Upper lobe of left lung (tissue), 6 donors: ENCODE results near the gene DENND1A. TPM values are rescaled to one million over a fixed set of nuclear protein-coding genes. Genes with fewer than 3 reads are reported as not detected.

Experiments used
- ATAC-seq, 2 donors: fragments of 200-7000 bp; cut with Tn5 transposase; one replicate each; pipeline ENCODE4 v1.9.1; 2022; ENCODE audit warnings: mild to moderate bottlenecking in 2 of 2, moderate library complexity in 2 of 2; ENCODE audit not compliant: low FRiP score in 2 of 2
- DNase-seq, 2 donors: peaks; one replicate each; pipeline ENCODE4 v3.0.0-alpha.2; 2019 to 2020
- H3K27ac ChIP-seq, 4 donors: fragments of 200-600 bp; sonication (generic); one replicate each; pipeline ENCODE4 v1.5.1; 2016 to 2019
- H3K27me3 ChIP-seq, 4 donors: fragments of 200-600 bp; sonication (generic); one replicate each; pipeline ENCODE4 v1.5.1; 2017 to 2019
- H3K36me3 ChIP-seq, 4 donors: fragments of 200-600 bp; sonication (generic); one replicate each; pipeline ENCODE4 v1.5.1; 2016 to 2019
- H3K4me1 ChIP-seq, 4 donors: fragments of 200-600 bp; sonication (generic); one replicate each; pipeline ENCODE4 v1.5.1; 2018 to 2019
- H3K4me3 ChIP-seq, 4 donors: fragments of 200-600 bp; sonication (generic); one replicate each; pipeline ENCODE4 v1.5.1; 2017 to 2019; ENCODE audit warnings: mild to moderate bottlenecking in 2 of 4, moderate library complexity in 1 of 4
- H3K9me3 ChIP-seq, 4 donors: fragments of 200-600 bp; sonication (generic); one replicate each; pipeline ENCODE4 v1.5.1; 2018 to 2019
- EP300 ChIP-seq, 4 donors: sonication (generic); formaldehyde crosslinking; IDR thresholded peaks; one replicate each; pipeline ENCODE4 v1.5.1; 2017; ENCODE audit warnings: antibody characterized with exemption in 4 of 4, control low read depth in 2 of 4
- POLR2A ChIP-seq, 4 donors: fragments of 450-650 bp; IDR thresholded peaks; one replicate each; pipeline ENCODE4 v1.5.1; 2016 to 2017; ENCODE audit warnings: antibody characterized with exemption in 4 of 4, mild to moderate bottlenecking in 2 of 4
- POLR2AphosphoS5 ChIP-seq, 2 donors: sonication (generic); formaldehyde crosslinking; IDR thresholded peaks; one replicate each; pipeline ENCODE4 v1.5.1; 2017; ENCODE audit warnings: antibody characterized with exemption in 2 of 2
- WGBS, 2 donors: methylation state at CpG; one replicate each; pipeline ENCODE4 v1.1.5; 2017 to 2018; 5-methylcytosine and 5-hydroxymethylcytosine counted together
- total RNA-seq, 6 donors: library from RNA; depleted of rRNA in 4 of 6; stranded (reverse); fragments of >200 nt in 4 of 6; gene quantifications; one replicate each; pipeline versions ENCODE4 v1.1.0 to v1.2.1, GENCODE V29; 2016 to 2021
- TF ChIP-seq, protein P1 (sequence below), 6 experiments: fragments of 450-650 bp in 4 of 6; fragments of 200-600 bp in 2 of 6; sonication (generic) in 2 of 6; IDR thresholded peaks; one replicate each; pipeline ENCODE4 v1.5.1; 2016 to 2019; ENCODE audit warnings: antibody characterized with exemption in 6 of 6
- donor health status: DM: no; HTN: no; CAD: no; lungs with moderate emphysema.
- donor health status: DM: no; HTN: yes; CAD: no; lungs with severe emphysema.

DENND1A gene
- total RNA-seq, 6 donors from 2014 or later = 9.8 to 46.1 (median 16.0) TPM

DNA sequence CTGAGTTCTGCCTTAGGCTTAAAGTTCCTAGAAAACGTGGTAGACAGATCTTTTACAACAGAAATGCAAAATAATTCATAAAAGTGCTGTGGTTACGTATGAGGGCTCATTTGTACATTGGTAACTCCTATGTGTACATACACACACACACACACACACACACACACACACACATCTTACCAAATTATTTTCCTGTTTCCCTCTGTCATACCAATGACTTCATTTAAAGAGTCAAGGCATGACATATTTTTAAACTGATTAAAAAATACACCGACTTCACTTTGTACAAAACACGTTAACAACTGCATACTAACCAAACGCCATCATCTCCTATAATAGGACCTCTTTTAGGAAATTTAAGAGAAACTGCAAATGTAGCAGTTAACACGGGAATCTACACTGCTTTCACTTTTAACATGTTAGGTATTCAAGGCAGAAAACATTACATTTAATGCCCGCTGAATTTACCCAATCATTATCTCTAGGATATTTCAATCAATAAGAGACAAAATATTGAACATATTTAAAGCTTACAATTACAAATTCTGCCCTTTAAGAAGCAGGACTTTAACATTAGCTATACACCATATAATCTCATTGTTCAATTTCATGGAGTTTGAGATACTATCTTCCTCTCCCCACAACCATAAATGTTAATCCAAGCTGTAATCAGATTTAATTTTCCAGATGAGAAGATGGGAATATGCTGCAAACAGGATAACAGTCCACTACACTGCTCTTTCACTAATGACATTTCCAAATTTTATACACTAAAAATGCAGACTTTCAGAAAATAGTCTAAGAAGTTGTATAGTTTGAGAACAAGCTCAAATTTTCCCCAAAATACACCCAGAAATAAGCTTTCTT, 133.1 kb downstream of the DENND1A start:
- Histone ChIP-seq H3K27me3 (no peaks in the 10 kb centered on the region), H3K27ac (no peak overlapping the region), H3K4me3 (no peak overlapping the region), H3K4me1 (no peaks in the 10 kb centered on the region), H3K36me3 (no peaks in the 10 kb centered on the region), H3K9me3 (no peaks in the 10 kb centered on the region)
- DNase-seq = no peak
- WGBS, 2 donors = 52 to 68% methylated on average over 7 of the region's 7 CpGs
- no peak for TF ChIP-seq POLR2A (IDR thresholded peaks at IDR 0.05)
- TF ChIP-seq, protein P1, sequence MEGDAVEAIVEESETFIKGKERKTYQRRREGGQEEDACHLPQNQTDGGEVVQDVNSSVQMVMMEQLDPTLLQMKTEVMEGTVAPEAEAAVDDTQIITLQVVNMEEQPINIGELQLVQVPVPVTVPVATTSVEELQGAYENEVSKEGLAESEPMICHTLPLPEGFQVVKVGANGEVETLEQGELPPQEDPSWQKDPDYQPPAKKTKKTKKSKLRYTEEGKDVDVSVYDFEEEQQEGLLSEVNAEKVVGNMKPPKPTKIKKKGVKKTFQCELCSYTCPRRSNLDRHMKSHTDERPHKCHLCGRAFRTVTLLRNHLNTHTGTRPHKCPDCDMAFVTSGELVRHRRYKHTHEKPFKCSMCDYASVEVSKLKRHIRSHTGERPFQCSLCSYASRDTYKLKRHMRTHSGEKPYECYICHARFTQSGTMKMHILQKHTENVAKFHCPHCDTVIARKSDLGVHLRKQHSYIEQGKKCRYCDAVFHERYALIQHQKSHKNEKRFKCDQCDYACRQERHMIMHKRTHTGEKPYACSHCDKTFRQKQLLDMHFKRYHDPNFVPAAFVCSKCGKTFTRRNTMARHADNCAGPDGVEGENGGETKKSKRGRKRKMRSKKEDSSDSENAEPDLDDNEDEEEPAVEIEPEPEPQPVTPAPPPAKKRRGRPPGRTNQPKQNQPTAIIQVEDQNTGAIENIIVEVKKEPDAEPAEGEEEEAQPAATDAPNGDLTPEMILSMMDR (IDR thresholded peaks at IDR 0.05) = no peak
- no peak for TF ChIP-seq EP300 (IDR thresholded peaks at IDR 0.05)
- TF ChIP-seq POLR2AphosphoS5 (IDR thresholded peaks at IDR 0.05) = no peak
- ATAC-seq = no peak

DNA sequence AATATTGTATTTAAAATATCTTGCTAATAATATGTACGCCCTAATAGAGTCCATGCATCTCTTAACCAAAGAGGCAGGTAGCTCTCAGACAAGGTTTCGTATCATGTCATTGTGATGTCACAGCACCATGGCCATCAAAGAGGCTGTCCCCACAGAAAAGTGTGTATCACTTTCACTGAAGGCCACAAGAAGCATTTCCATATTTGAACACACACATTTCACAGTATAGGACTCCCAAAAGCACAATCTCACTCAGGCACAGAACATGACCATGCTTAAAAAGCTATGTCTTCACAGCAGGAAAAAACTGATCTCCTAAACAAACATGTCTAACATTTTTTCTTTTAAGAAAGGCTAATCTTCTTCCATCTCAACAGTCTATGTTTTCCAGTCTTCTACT, 133.8 kb downstream of the DENND1A start:
- no peak overlapping the region for H3K4me3 ChIP-seq
- no peaks in the 10 kb centered on the region for H3K27me3 ChIP-seq
- ATAC-seq (no peak), DNase-seq (no peak)
- no peaks in the 10 kb centered on the region for H3K4me1 ChIP-seq
- no peak overlapping the region for H3K27ac ChIP-seq
- no peaks in the 10 kb centered on the region for H3K9me3 ChIP-seq
- WGBS, 2 donors = 88 to 96% methylated on average over 2 of the region's 2 CpGs
- no peaks in the 10 kb centered on the region for H3K36me3 ChIP-seq
- TF ChIP-seq, protein P1 (IDR thresholded peaks at IDR 0.05) = no peak
- TF ChIP-seq EP300 (IDR thresholded peaks at IDR 0.05) (no peak), POLR2AphosphoS5 (IDR thresholded peaks at IDR 0.05) (no peak), POLR2A (IDR thresholded peaks at IDR 0.05) (no peak)

DNA sequence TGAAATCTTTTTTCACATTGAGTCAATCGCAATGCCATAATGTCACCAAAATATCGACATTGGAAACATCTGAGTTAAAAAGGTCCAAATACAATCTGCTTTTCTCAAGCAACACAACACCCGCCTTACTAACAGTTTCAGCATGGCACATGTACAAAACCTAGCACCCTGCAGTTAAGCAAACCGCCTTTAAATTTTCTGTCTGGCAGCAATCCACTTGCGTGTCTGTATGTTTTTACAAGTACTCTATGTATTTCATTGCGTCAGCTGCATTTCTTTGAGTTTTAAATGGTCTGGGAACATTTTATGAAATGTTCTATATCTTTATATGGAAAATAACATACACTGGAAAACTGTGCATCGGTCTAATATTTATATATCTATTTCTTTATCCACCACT, 134.6 kb downstream of the DENND1A start:
- no peak overlapping the region for H3K4me3 ChIP-seq
- no peaks in the 10 kb centered on the region for H3K9me3 ChIP-seq
- no peaks in the 10 kb centered on the region for H3K36me3 ChIP-seq
- TF ChIP-seq POLR2AphosphoS5 (IDR thresholded peaks at IDR 0.05) (no peak), EP300 (IDR thresholded peaks at IDR 0.05) (no peak), POLR2A (IDR thresholded peaks at IDR 0.05) (no peak)
- TF ChIP-seq, protein P1 (IDR thresholded peaks at IDR 0.05) = no peak
- ATAC-seq = no peak
- DNase-seq = no peak
- H3K27ac ChIP-seq = no peak overlapping the region
- 95 to 96% methylated on average over 7 of the region's 7 CpGs for WGBS, 2 donors
- no peaks in the 10 kb centered on the region for H3K4me1 ChIP-seq
- no peaks in the 10 kb centered on the region for H3K27me3 ChIP-seq

DNA sequence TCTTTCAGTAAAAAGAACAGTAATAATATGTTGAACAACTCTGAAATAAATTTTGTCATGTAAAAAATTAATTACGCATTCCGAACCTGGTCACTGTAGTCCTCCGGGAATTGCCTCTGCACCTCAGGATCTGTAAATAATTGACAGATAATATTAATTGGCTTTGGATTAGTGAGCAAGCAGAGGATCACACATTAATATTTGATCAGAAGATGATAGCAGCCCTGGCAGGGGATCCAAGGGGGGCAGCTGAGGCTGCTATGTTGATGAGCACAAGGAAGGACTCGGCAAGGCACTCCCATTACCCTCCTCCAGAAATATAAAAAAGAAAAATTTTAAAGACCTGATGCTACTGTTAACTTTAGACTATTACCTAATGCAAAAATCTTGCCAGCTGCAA, 137.4 kb downstream of the DENND1A start:
- ATAC-seq (no peak), DNase-seq (no peak)
- Histone ChIP-seq H3K27ac (no peak overlapping the region), H3K4me3 (no peak overlapping the region), H3K4me1 (no peaks in the 10 kb centered on the region), H3K27me3 (no peaks in the 10 kb centered on the region), H3K9me3 (no peaks in the 10 kb centered on the region), H3K36me3 (no peaks in the 10 kb centered on the region)
- TF ChIP-seq, protein P1 (IDR thresholded peaks at IDR 0.05) = no peak
- no peak for TF ChIP-seq POLR2AphosphoS5 (IDR thresholded peaks at IDR 0.05)
- TF ChIP-seq EP300 (IDR thresholded peaks at IDR 0.05) = no peak
- TF ChIP-seq POLR2A (IDR thresholded peaks at IDR 0.05) = no peak
- WGBS, 2 donors = 95 to 96% methylated on average over 4 of the region's 4 CpGs
